ENCODE results near the gene MPG.

The MPG gene

GRCh38 chr16:83781-84615, 6.0 kb downstream of the MPG start:
- peaks cover 46 to 85% (median 62%) of the 10 kb centered on the region in 3 donors for H3K36me3 ChIP-seq

GRCh38 chr16:84718-85406, 6.8 kb downstream of the MPG start:
- peaks cover 10 to 59% (median 46%) of the 10 kb centered on the region in 4 donors for H3K4me1 ChIP-seq
- intact Hi-C loops (cut with DNase I; ENCODE audit: low total_unique reads) = no loop called here
- H3K27me3 ChIP-seq = no peaks in the 10 kb centered on the region
- no peak overlapping the region for H3K4me3 ChIP-seq
- peak overlapping the region; percentile 70 to 100 for H3K27ac ChIP-seq
- peak; percentile 86 to 96 for DNase-seq
- TF ChIP-seq, protein P1, sequence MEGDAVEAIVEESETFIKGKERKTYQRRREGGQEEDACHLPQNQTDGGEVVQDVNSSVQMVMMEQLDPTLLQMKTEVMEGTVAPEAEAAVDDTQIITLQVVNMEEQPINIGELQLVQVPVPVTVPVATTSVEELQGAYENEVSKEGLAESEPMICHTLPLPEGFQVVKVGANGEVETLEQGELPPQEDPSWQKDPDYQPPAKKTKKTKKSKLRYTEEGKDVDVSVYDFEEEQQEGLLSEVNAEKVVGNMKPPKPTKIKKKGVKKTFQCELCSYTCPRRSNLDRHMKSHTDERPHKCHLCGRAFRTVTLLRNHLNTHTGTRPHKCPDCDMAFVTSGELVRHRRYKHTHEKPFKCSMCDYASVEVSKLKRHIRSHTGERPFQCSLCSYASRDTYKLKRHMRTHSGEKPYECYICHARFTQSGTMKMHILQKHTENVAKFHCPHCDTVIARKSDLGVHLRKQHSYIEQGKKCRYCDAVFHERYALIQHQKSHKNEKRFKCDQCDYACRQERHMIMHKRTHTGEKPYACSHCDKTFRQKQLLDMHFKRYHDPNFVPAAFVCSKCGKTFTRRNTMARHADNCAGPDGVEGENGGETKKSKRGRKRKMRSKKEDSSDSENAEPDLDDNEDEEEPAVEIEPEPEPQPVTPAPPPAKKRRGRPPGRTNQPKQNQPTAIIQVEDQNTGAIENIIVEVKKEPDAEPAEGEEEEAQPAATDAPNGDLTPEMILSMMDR (IDR thresholded peaks at IDR 0.05) = no peak
- H3K36me3 ChIP-seq = peaks cover 49 to 89% (median 64%) of the 10 kb centered on the region in 3 donors
- no peaks in the 10 kb centered on the region for H3K9me3 ChIP-seq

More at GRCh38 chr16:83781-84615, 6.0 kb downstream of the MPG start:
- no peak overlapping the region for H3K4me3 ChIP-seq
- DNase-seq = peak in 1 of 2 donors; percentile 87
- TF ChIP-seq, protein P1 (IDR thresholded peaks at IDR 0.05) = no peak
- peaks cover 10 to 68% (median 54%) of the 10 kb centered on the region in 4 donors for H3K4me1 ChIP-seq
- H3K27me3 ChIP-seq = no peaks in the 10 kb centered on the region
- intact Hi-C loops (cut with DNase I; ENCODE audit: low total_unique reads) = no loop called here
- no peaks in the 10 kb centered on the region for H3K9me3 ChIP-seq
- peak overlapping the region; percentile 70 to 100 for H3K27ac ChIP-seq

DNA sequence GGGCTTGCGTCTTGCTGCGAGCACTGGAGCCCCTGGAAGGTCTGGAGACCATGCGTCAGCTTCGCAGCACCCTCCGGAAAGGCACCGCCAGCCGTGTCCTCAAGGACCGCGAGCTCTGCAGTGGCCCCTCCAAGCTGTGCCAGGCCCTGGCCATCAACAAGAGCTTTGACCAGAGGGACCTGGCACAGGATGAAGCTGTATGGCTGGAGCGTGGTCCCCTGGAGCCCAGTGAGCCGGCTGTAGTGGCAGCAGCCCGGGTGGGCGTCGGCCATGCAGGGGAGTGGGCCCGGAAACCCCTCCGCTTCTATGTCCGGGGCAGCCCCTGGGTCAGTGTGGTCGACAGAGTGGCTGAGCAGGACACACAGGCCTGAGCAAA, 7.4 kb downstream of the MPG start:
- Histone ChIP-seq H3K27ac (peak overlapping the region; percentile 70 to 100), H3K4me3 (no peak overlapping the region), H3K36me3 (peaks cover 46 to 89% (median 64%) of the 10 kb centered on the region in 3 donors), H3K4me1 (peaks cover 10 to 54% (median 42%) of the 10 kb centered on the region in 4 donors), H3K9me3 (no peaks in the 10 kb centered on the region), H3K27me3 (no peaks in the 10 kb centered on the region)
- intact Hi-C loops (cut with DNase I; ENCODE audit: low total_unique reads) = no loop called here
- TF ChIP-seq, protein P1 (IDR thresholded peaks at IDR 0.05) = no peak
- no peak for DNase-seq

- Histone ChIP-seq H3K27me3 (no peaks in the 10 kb centered on the region), H3K9me3 (no peaks in the 10 kb centered on the region), H3K27ac (peak overlapping the region; percentile 70 to 100), H3K4me1 (peaks cover 10 to 51% (median 41%) of the 10 kb centered on the region in 4 donors), H3K36me3 (peaks cover 46 to 89% (median 64%) of the 10 kb centered on the region in 3 donors), H3K4me3 (no peak overlapping the region)
- intact Hi-C loops (cut with DNase I; ENCODE audit: low total_unique reads) = no loop called here
- TF ChIP-seq, protein P1 (IDR thresholded peaks at IDR 0.05) = no peak
- DNase-seq = no peak
Observed at GRCh38 chr16:85865-86264, 7.8 kb downstream of the MPG start.

- TF ChIP-seq, protein P1 (IDR thresholded peaks at IDR 0.05) = no peak
- DNase-seq = no peak
- Histone ChIP-seq H3K9me3 (no peaks in the 10 kb centered on the region), H3K4me1 (peaks cover 10 to 56% (median 42%) of the 10 kb centered on the region in 4 donors), H3K27me3 (no peaks in the 10 kb centered on the region), H3K27ac (peak overlapping the region; percentile 70 to 100), H3K4me3 (no peak overlapping the region), H3K36me3 (peaks cover 46 to 83% (median 64%) of the 10 kb centered on the region in 3 donors)
- intact Hi-C loops (cut with DNase I; ENCODE audit: low total_unique reads) = no loop called here
Observed at GRCh38 chr16:86483-86952, 8.5 kb downstream of the MPG start.

Measured in tibial artery (tissue), 4 donors.